Hepatocyte (in vitro differentiated cells): ENCODE results near the gene SOBP.

Experiments used
- EZH2 ChIP-seq: fragments of 200-600 bp; sonication (generic); IDR thresholded peaks from 2 replicates; pipeline ENCODE4 v1.6.1; 2016; ENCODE audit warnings: antibody characterized with exemption, mild to moderate bottlenecking, borderline replicate concordance
- EZH2phosphoT487 ChIP-seq: fragments of 200-600 bp; sonication (generic); IDR thresholded peaks from one replicate; pipeline ENCODE4 v1.6.1; 2018; ENCODE audit warnings: antibody characterized with exemption, mild to moderate bottlenecking, low read depth, moderate library complexity; ENCODE audit not compliant: unreplicated experiment, severe bottlenecking
- TF ChIP-seq, protein P1 (sequence below): fragments of 200-600 bp; sonication (generic); IDR thresholded peaks from 2 replicates; pipeline ENCODE4 v1.5.1; 2016; ENCODE audit warnings: antibody characterized with exemption, mild to moderate bottlenecking; ENCODE audit not compliant: poor library complexity

- no peak for TF ChIP-seq EZH2
- TF ChIP-seq, protein P1, sequence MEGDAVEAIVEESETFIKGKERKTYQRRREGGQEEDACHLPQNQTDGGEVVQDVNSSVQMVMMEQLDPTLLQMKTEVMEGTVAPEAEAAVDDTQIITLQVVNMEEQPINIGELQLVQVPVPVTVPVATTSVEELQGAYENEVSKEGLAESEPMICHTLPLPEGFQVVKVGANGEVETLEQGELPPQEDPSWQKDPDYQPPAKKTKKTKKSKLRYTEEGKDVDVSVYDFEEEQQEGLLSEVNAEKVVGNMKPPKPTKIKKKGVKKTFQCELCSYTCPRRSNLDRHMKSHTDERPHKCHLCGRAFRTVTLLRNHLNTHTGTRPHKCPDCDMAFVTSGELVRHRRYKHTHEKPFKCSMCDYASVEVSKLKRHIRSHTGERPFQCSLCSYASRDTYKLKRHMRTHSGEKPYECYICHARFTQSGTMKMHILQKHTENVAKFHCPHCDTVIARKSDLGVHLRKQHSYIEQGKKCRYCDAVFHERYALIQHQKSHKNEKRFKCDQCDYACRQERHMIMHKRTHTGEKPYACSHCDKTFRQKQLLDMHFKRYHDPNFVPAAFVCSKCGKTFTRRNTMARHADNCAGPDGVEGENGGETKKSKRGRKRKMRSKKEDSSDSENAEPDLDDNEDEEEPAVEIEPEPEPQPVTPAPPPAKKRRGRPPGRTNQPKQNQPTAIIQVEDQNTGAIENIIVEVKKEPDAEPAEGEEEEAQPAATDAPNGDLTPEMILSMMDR = no peak
- no peak for TF ChIP-seq EZH2phosphoT487
Observed at GRCh38 chr6:107582086-107582485, 92.2 kb downstream of the SOBP start.
